Mesenchymal stem cell (in vitro differentiated cells and primary cell): ENCODE data around the gene BRICD5.
"Not testable (repeated sequence)": the region's sequence is repeated elsewhere in the genome, so short reads cannot be mapped to it uniquely, and the experiment has no call there.

ENCODE experiments used
- DNase-seq: peaks from one replicate; pipeline ENCODE4 v3.0.0-alpha.2; 2013
- H2AFZ ChIP-seq: one replicate; pipeline ENCODE4 v1.6.1; 2013; ENCODE audit warnings: low read depth, mild to moderate bottlenecking, control low read depth, inconsistent platforms, low read length, moderate library complexity
- H2AK5ac ChIP-seq: 2 replicates; pipeline ENCODE4 v1.6.1; 2013; ENCODE audit warnings: low read length, moderate library complexity, mild to moderate bottlenecking, inconsistent platforms; ENCODE audit not compliant: severe bottlenecking
- H2BK120ac ChIP-seq: one replicate; pipeline ENCODE4 v1.6.1; 2013; ENCODE audit warnings: low read depth, mild to moderate bottlenecking, inconsistent platforms, low read length, moderate library complexity
- H2BK12ac ChIP-seq, 2 experiments: one replicate each; pipeline ENCODE4 v1.6.1; 2013; ENCODE audit warnings: inconsistent platforms in 2 of 2, low read length in 2 of 2, mild to moderate bottlenecking in 2 of 2, moderate library complexity in 2 of 2, control low read depth in 1 of 2
- H2BK15ac ChIP-seq: one replicate; pipeline ENCODE4 v1.6.1; 2013; ENCODE audit warnings: mild to moderate bottlenecking, low read depth, inconsistent platforms; ENCODE audit not compliant: poor library complexity, severe bottlenecking
- H2BK5ac ChIP-seq: 2 replicates; pipeline ENCODE4 v1.6.1; 2013; ENCODE audit warnings: low read depth, mild to moderate bottlenecking, low read length, control low read depth, inconsistent platforms; ENCODE audit not compliant: poor library complexity, severe bottlenecking
- H3K14ac ChIP-seq, 2 experiments: one replicate each; pipeline ENCODE4 v1.6.1; 2013; ENCODE audit warnings: inconsistent platforms in 2 of 2, low read length in 2 of 2, control low read depth in 1 of 2, mild to moderate bottlenecking in 1 of 2, moderate library complexity in 1 of 2
- H3K18ac ChIP-seq, 2 experiments: one replicate each; pipeline ENCODE4 v1.6.1; 2013; ENCODE audit warnings: inconsistent platforms in 2 of 2, low read length in 2 of 2, control low read depth in 1 of 2, low read depth in 1 of 2, mild to moderate bottlenecking in 1 of 2
- H3K23ac ChIP-seq, 2 experiments: one replicate each; pipeline ENCODE4 v1.6.1; 2013; ENCODE audit warnings: inconsistent platforms in 2 of 2, low read length in 2 of 2, mild to moderate bottlenecking in 2 of 2, moderate library complexity in 2 of 2, control low read depth in 1 of 2
- H3K27ac ChIP-seq: 2 replicates; pipeline ENCODE4 v1.5.1; 2013; ENCODE audit warnings: mild to moderate bottlenecking, moderate library complexity, low read length, control low read depth, inconsistent platforms; ENCODE audit not compliant: poor library complexity, severe bottlenecking
- H3K27me3 ChIP-seq, 2 experiments: 2 replicates each; pipeline versions ENCODE4 v1.6.1 to v1.7.0; 2013; ENCODE audit warnings: low read length in 2 of 2, mild to moderate bottlenecking in 2 of 2, moderate library complexity in 2 of 2, control low read depth in 1 of 2, inconsistent platforms in 1 of 2; ENCODE audit not compliant: control insufficient read depth in 1 of 2, insufficient read depth in 1 of 2
- H3K36me3 ChIP-seq, 2 experiments: 2 replicates each; pipeline versions ENCODE4 v1.6.1 to v1.7.0; 2013; ENCODE audit warnings: low read length in 2 of 2, control low read depth in 1 of 2, inconsistent platforms in 1 of 2, low read depth in 1 of 2, mild to moderate bottlenecking in 1 of 2; ENCODE audit not compliant: insufficient read depth in 2 of 2, control insufficient read depth in 1 of 2
- H3K4ac ChIP-seq, 2 experiments: one replicate each; pipeline ENCODE4 v1.6.1; 2013; ENCODE audit warnings: inconsistent platforms in 2 of 2, low read length in 2 of 2, mild to moderate bottlenecking in 2 of 2, moderate library complexity in 2 of 2, control low read depth in 1 of 2, low read depth in 1 of 2
- H3K4me1 ChIP-seq: 2 replicates; pipeline ENCODE4 v1.6.1; 2013; ENCODE audit warnings: low read depth, low read length, control low read depth; ENCODE audit not compliant: control insufficient read depth, insufficient read depth
- H3K4me2 ChIP-seq: 2 replicates; pipeline ENCODE4 v1.6.1; 2013; ENCODE audit warnings: low read length, mild to moderate bottlenecking, inconsistent platforms; ENCODE audit not compliant: poor library complexity, severe bottlenecking
- H3K4me3 ChIP-seq, 2 experiments: 2 replicates each; pipeline versions ENCODE4 v1.5.1 to v1.7.0; 2013; ENCODE audit warnings: low read length in 2 of 2, mild to moderate bottlenecking in 2 of 2, control low read depth in 1 of 2, low read depth in 1 of 2; ENCODE audit not compliant: insufficient read depth in 1 of 2
- H3K79me1 ChIP-seq: replicated peaks from 2 replicates; pipeline ENCODE4 v1.6.1; 2013; ENCODE audit warnings: mild to moderate bottlenecking, control low read depth, low read length, inconsistent platforms; ENCODE audit not compliant: poor library complexity, severe bottlenecking
- H3K9ac ChIP-seq: 2 replicates; pipeline ENCODE4 v1.7.0; 2013; ENCODE audit warnings: mild to moderate bottlenecking, low read length, moderate library complexity
- H3K9me3 ChIP-seq: 2 replicates; pipeline ENCODE4 v1.7.0; 2013; ENCODE audit warnings: mild to moderate bottlenecking, low read length; ENCODE audit not compliant: control insufficient read depth
- H4K8ac ChIP-seq: one replicate; pipeline ENCODE4 v1.6.1; 2013; ENCODE audit warnings: inconsistent platforms, mild to moderate bottlenecking, low read length, moderate library complexity
- H4K91ac ChIP-seq: one replicate; pipeline ENCODE4 v1.6.1; 2013; ENCODE audit warnings: mild to moderate bottlenecking, low read length, inconsistent platforms
- WGBS: methylation state at CpG from one replicate; pipeline ENCODE4 v1.1.7; 2013; ENCODE audit warnings: mixed read lengths; 5-methylcytosine and 5-hydroxymethylcytosine counted together

Gene BRICD5

GRCh38 chr16:2243781-2244180 is 33.1 kb upstream of the BRICD5 start:
- H3K9me3 ChIP-seq = no peaks in the 10 kb centered on the region
- no peaks in the 10 kb centered on the region for H3K27me3 ChIP-seq
- H3K4me2 ChIP-seq = no peak overlapping the region
- H3K4me3 ChIP-seq = no peak overlapping the region
- H3K4ac ChIP-seq = no peak overlapping the region
- no peak overlapping the region for H4K91ac ChIP-seq
- H3K36me3 ChIP-seq = peaks cover 52 to 56% of the 10 kb centered on the region in 2 experiments
- no peak overlapping the region for H2BK12ac ChIP-seq
- no peak overlapping the region for H3K14ac ChIP-seq
- H3K9ac ChIP-seq = no peak overlapping the region
- no peak for DNase-seq
- H2BK5ac ChIP-seq = no peak overlapping the region
- H3K27ac ChIP-seq = no peak overlapping the region
- no peak overlapping the region for H4K8ac ChIP-seq
- peaks cover 2% of the 10 kb centered on the region for H3K4me1 ChIP-seq
- no peak overlapping the region for H2AFZ ChIP-seq
- no peak overlapping the region for H3K18ac ChIP-seq
- WGBS = 97% methylated on average over 11 of the region's 11 CpGs
- no peak overlapping the region for H2AK5ac ChIP-seq
- H3K79me1 ChIP-seq = peaks cover 24% of the 10 kb centered on the region
- no peak overlapping the region for H2BK15ac ChIP-seq
- no peak overlapping the region for H3K23ac ChIP-seq
- no peak overlapping the region for H2BK120ac ChIP-seq

DNA sequence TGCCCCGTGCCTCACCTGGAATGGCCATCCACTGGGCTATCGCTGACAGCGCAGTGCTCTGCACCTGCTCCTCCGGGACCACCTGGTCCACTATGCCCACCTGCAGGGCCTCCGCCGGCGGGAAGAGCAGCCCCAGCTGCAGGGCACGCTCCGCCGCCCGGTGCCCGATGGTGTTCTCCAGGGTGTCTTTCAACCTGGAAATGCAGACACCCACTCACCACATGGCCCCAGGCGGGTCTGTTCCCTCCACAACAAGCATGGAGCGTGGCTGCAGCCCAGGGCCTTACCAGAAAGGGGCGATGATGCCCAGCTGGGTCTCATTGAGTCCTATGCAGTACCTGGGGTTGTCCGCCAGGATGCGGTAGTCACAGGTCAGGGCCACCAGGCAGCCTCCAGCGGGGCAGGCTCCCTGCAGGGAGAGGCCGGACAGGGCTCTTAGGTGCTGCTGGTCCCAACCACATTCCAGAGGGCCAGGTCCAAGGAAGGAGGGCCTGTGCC is 32.4 kb upstream of the BRICD5 start:
- Histone ChIP-seq H2AFZ (no peak overlapping the region), H3K4me2 (no peak overlapping the region), H3K27me3 (no peaks in the 10 kb centered on the region), H3K9me3 (no peaks in the 10 kb centered on the region), H3K23ac (no peak overlapping the region), H3K4me3 (no peak overlapping the region), H3K18ac (no peak overlapping the region), H2BK15ac (no peak overlapping the region), H4K91ac (no peak overlapping the region), H3K79me1 (peaks cover 24% of the 10 kb centered on the region), H2BK120ac (no peak overlapping the region), H3K36me3 (peaks cover 52 to 59% of the 10 kb centered on the region in 2 experiments), H2AK5ac (no peak overlapping the region), H3K4me1 (peaks cover 2% of the 10 kb centered on the region), H3K9ac (no peak overlapping the region), H3K27ac (no peak overlapping the region), H2BK12ac (no peak overlapping the region), H3K4ac (no peak overlapping the region), H2BK5ac (no peak overlapping the region), H4K8ac (no peak overlapping the region), H3K14ac (no peak overlapping the region)
- WGBS = 96% methylated on average over 19 of the region's 19 CpGs
- no peak for DNase-seq

DNA sequence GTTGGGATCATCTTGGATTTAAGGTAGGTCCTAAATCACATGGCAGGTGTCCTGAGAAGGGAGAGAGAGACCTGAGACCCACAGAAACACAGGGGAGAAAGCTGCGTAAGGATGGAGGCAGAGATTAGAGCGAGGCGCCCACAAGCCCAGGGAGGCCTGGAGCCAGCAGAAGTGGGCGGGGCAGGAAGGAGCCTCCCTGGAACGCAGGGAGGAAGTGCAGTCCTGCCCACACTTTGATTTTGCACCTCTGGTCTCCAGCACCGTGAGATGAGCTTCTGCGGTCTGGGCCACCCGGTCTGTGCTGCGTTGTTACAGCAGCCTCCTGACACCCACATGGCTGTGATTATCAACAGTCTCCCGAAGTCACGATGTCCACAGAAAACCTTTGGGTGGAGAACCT is 31.9 kb upstream of the BRICD5 start:
- H4K8ac ChIP-seq = no peak overlapping the region
- no peak overlapping the region for H3K27ac ChIP-seq
- no peak overlapping the region for H3K4me3 ChIP-seq

GRCh38 chr16:2240331-2240730 is 29.7 kb upstream of the BRICD5 start:
- H3K9ac ChIP-seq, H2AFZ ChIP-seq, H3K14ac ChIP-seq, H3K4me2 ChIP-seq, H2BK5ac ChIP-seq, H3K4ac ChIP-seq, H4K91ac ChIP-seq, H3K27ac ChIP-seq, H2BK15ac ChIP-seq, H3K23ac ChIP-seq, H3K4me3 ChIP-seq, H4K8ac ChIP-seq, H2BK12ac ChIP-seq, DNase-seq, H3K18ac ChIP-seq, H3K9me3 ChIP-seq, H2BK120ac ChIP-seq, H2AK5ac ChIP-seq: not testable (repeated sequence)
- H3K27me3 ChIP-seq = peaks cover 3 to 18% of the 10 kb centered on the region in 2 experiments
- peaks cover 22% of the 10 kb centered on the region for H3K4me1 ChIP-seq
- H3K79me1 ChIP-seq = peaks cover 15% of the 10 kb centered on the region
- peaks cover 43 to 72% of the 10 kb centered on the region in 2 experiments for H3K36me3 ChIP-seq
- WGBS = 94% methylated on average over 8 of the region's 9 CpGs

More for the DNA sequence above, 31.9 kb upstream of the BRICD5 start:
- no peak overlapping the region for H3K23ac ChIP-seq
- peaks cover 0 to 4% of the 10 kb centered on the region in 2 experiments for H3K27me3 ChIP-seq
- H3K4me1 ChIP-seq = peaks cover 5% of the 10 kb centered on the region
- peaks cover 24% of the 10 kb centered on the region for H3K79me1 ChIP-seq
- H3K4ac ChIP-seq = no peak overlapping the region
- no peaks in the 10 kb centered on the region for H3K9me3 ChIP-seq
- DNase-seq = no peak
- H2BK12ac ChIP-seq = no peak overlapping the region
- no peak overlapping the region for H2AFZ ChIP-seq
- H3K9ac ChIP-seq = no peak overlapping the region
- H3K36me3 ChIP-seq = peaks cover 52 to 64% of the 10 kb centered on the region in 2 experiments
- 93% methylated on average over 11 of the region's 11 CpGs for WGBS
- no peak overlapping the region for H3K14ac ChIP-seq
- no peak overlapping the region for H2AK5ac ChIP-seq
- H3K4me2 ChIP-seq = no peak overlapping the region
- H2BK5ac ChIP-seq = no peak overlapping the region
- no peak overlapping the region for H2BK15ac ChIP-seq
- H2BK120ac ChIP-seq = no peak overlapping the region
- no peak overlapping the region for H3K18ac ChIP-seq
- no peak overlapping the region for H4K91ac ChIP-seq
